ENCODE measurements around the gene MBD3L4.
A peak's percentile ranks its signal among the peaks of the same experiment; 100 is the strongest.
"Not testable (repeated sequence)": the region's sequence is repeated elsewhere in the genome, so short reads cannot be mapped to it uniquely, and the experiment has no call there.

Gene MBD3L4

GRCh38 chr19:7040079-7040478 lies at the start of gene MBD3L4:
Gene MBD3L4, minus strand, starts transcription at chr19:7040179. Its CDS starts 35 bp downstream, at chr19:7040144.
- FAIRE-seq = not testable (repeated sequence)

GRCh38 chr19:7088999-7089398 lies 49.0 kb upstream of the MBD3L4 start:
- DNase-seq (ENCODE audit: insufficient read length, low spot score) = no peak
- no peak for TF ChIP-seq POLR2A (IDR thresholded peaks at IDR 0.05; ENCODE audit: low read depth, low read length)
- no peak for FAIRE-seq

More at GRCh38 chr19:7040079-7040478, at the start of gene MBD3L4:
- not testable (repeated sequence) for DNase-seq (ENCODE audit: insufficient read length, low spot score)

- DNase-seq (ENCODE audit: insufficient read length, low spot score) = no peak
- FAIRE-seq = no peak
Observed at GRCh38 chr19:7083076-7083956, 43.3 kb upstream of the MBD3L4 start.

GRCh38 chr19:7078008-7078407 lies 38.0 kb upstream of the MBD3L4 start:
- no peak for FAIRE-seq
- no peak for TF ChIP-seq POLR2A (IDR thresholded peaks at IDR 0.05; ENCODE audit: low read depth, low read length)
- DNase-seq (ENCODE audit: insufficient read length, low spot score) = no peak

More at GRCh38 chr19:7083076-7083956, 43.3 kb upstream of the MBD3L4 start:
- no peak for TF ChIP-seq POLR2A (IDR thresholded peaks at IDR 0.05; ENCODE audit: low read depth, low read length)

- no peak for DNase-seq (ENCODE audit: insufficient read length, low spot score)
- no peak for FAIRE-seq
- TF ChIP-seq POLR2A (IDR thresholded peaks at IDR 0.05; ENCODE audit: low read depth, low read length) = no peak
Observed at GRCh38 chr19:7076151-7076550, 36.2 kb upstream of the MBD3L4 start.

- TF ChIP-seq POLR2A (IDR thresholded peaks at IDR 0.05; ENCODE audit: low read depth, low read length) = no peak
- no peak for DNase-seq (ENCODE audit: insufficient read length, low spot score)
- no peak for FAIRE-seq
Observed at GRCh38 chr19:7074705-7075282, 34.8 kb upstream of the MBD3L4 start.

GRCh38 chr19:7072541-7072940 lies 32.6 kb upstream of the MBD3L4 start:
- DNase-seq (ENCODE audit: insufficient read length, low spot score) = no peak
- no peak for TF ChIP-seq POLR2A (IDR thresholded peaks at IDR 0.05; ENCODE audit: low read depth, low read length)
- no peak for FAIRE-seq

- FAIRE-seq (no peak), DNase-seq (ENCODE audit: insufficient read length, low spot score) (no peak)
- no peak for TF ChIP-seq POLR2A (IDR thresholded peaks at IDR 0.05; ENCODE audit: low read depth, low read length)
Observed at GRCh38 chr19:7069904-7070226, 29.9 kb upstream of the MBD3L4 start.

GRCh38 chr19:7069042-7069903 lies 29.3 kb upstream of the MBD3L4 start, which contains the start of gene ZNF557:
Gene ZNF557, plus strand, starts transcription at chr19:7069703. Its CDS starts 5,372 bp downstream, at chr19:7075075.
- peak; percentile 82 for FAIRE-seq
- peak; percentile 53; the same call in 1 of the 2 replicates for TF ChIP-seq POLR2A (IDR thresholded peaks at IDR 0.05; ENCODE audit: low read depth, low read length)

GRCh38 chr19:7068599-7068998 lies 28.6 kb upstream of the MBD3L4 start:
- DNase-seq (ENCODE audit: insufficient read length, low spot score) = no peak
- FAIRE-seq = no peak
- TF ChIP-seq POLR2A (IDR thresholded peaks at IDR 0.05; ENCODE audit: low read depth, low read length) = no peak

More at GRCh38 chr19:7069042-7069903, 29.3 kb upstream of the MBD3L4 start, which contains the start of gene ZNF557:
- DNase-seq (ENCODE audit: insufficient read length, low spot score) = peak; percentile 78

- TF ChIP-seq POLR2A (IDR thresholded peaks at IDR 0.05; ENCODE audit: low read depth, low read length) = no peak
- no peak for DNase-seq (ENCODE audit: insufficient read length, low spot score)
- FAIRE-seq = no peak
Observed at GRCh38 chr19:7067716-7068115, 27.7 kb upstream of the MBD3L4 start.

- DNase-seq (ENCODE audit: insufficient read length, low spot score); FAIRE-seq: not testable (repeated sequence)
Observed at GRCh38 chr19:7067122-7067521, 27.1 kb upstream of the MBD3L4 start.

- TF ChIP-seq POLR2A (IDR thresholded peaks at IDR 0.05; ENCODE audit: low read depth, low read length) = no peak
- DNase-seq (ENCODE audit: insufficient read length, low spot score) (no peak), FAIRE-seq (no peak)
Observed at GRCh38 chr19:7063764-7064418, 23.9 kb upstream of the MBD3L4 start.
